CD4-positive, CD25-positive, alpha-beta regulatory T cell (primary cell): Measurements from ENCODE around the gene ARHGAP8. TPM values are rescaled to one million over a fixed set of nuclear protein-coding genes. Genes with fewer than 3 reads are reported as not detected.

ENCODE experiments used
- ATAC-seq, 2 donors: fragments of 150-1000 bp; cut with Tn5 transposase; one replicate each; pipeline ENCODE4 v1.10.0; 2021; ENCODE audit warnings: low read depth in 2 of 2, moderate number of reproducible peaks in 2 of 2, moderate library complexity in 1 of 2
- DNase-seq, 3 donors: peaks; one replicate each; pipeline versions ENCODE4 v3.0.0 to v3.0.0-alpha.2; 2012 to 2022; ENCODE audit warnings: mixed read lengths in 1 of 3
- H3K27ac ChIP-seq: one replicate; pipeline ENCODE4 v1.7.0; 2013; ENCODE audit warnings: mild to moderate bottlenecking, low read length; ENCODE audit not compliant: insufficient read depth, poor library complexity, severe bottlenecking
- H3K27me3 ChIP-seq: one replicate; pipeline ENCODE4 v1.7.0; 2013; ENCODE audit warnings: low read length; ENCODE audit not compliant: control insufficient read depth, insufficient read depth
- H3K36me3 ChIP-seq: one replicate; pipeline ENCODE4 v1.7.0; 2013; ENCODE audit warnings: mild to moderate bottlenecking, low read length, moderate library complexity; ENCODE audit not compliant: control insufficient read depth, insufficient read depth
- H3K4me1 ChIP-seq: 2 replicates; pipeline ENCODE4 v1.7.0; 2013; ENCODE audit warnings: mild to moderate bottlenecking, low read length; ENCODE audit not compliant: insufficient read depth, control insufficient read depth, poor library complexity, severe bottlenecking
- H3K4me3 ChIP-seq: one replicate; pipeline ENCODE4 v1.7.0; 2013; ENCODE audit warnings: low read depth, mild to moderate bottlenecking, low read length, moderate library complexity
- H3K9me3 ChIP-seq, 2 experiments: 1 replicate in 1 of 2; 2 replicates in 1 of 2; pipeline ENCODE4 v1.7.0; 2013; ENCODE audit warnings: low read length in 2 of 2, mild to moderate bottlenecking in 1 of 2, moderate library complexity in 1 of 2; ENCODE audit not compliant: control insufficient read depth in 2 of 2
- H3K27ac Mint-ChIP-seq, 3 donors: one replicate each; pipeline ENCODE4 v1.8.0; 2020 to 2022; ENCODE audit warnings: mild to moderate bottlenecking in 3 of 3, mixed read lengths in 3 of 3, moderate library complexity in 2 of 3
- H3K27me3 Mint-ChIP-seq: one replicate; pipeline ENCODE4 v1.8.0; 2022; ENCODE audit warnings: mild to moderate bottlenecking, mixed read lengths
- H3K36me3 Mint-ChIP-seq: one replicate; pipeline ENCODE4 v1.8.0; 2020; ENCODE audit warnings: mixed read lengths
- H3K4me1 Mint-ChIP-seq, 4 donors: one replicate each; pipeline ENCODE4 v1.8.0; 2020 to 2022; ENCODE audit warnings: mixed read lengths in 4 of 4, mild to moderate bottlenecking in 1 of 4
- H3K4me3 Mint-ChIP-seq, 4 donors: one replicate each; pipeline ENCODE4 v1.8.0; 2020 to 2022; ENCODE audit warnings: mild to moderate bottlenecking in 4 of 4, mixed read lengths in 4 of 4, moderate library complexity in 3 of 4
- H3K9me3 Mint-ChIP-seq, 7 donors: one replicate each; pipeline ENCODE4 v1.8.0; 2020 to 2022; ENCODE audit warnings: mixed read lengths in 7 of 7, mild to moderate bottlenecking in 3 of 7, moderate library complexity in 2 of 7
- polyA plus RNA-seq, 4 donors: library from polyadenylated mRNA; unstranded; fragments of 300-500 nt; fragmentation: Illumina TruSeq; gene quantifications; one replicate each; pipeline ENCODE4 v1.2.3, GENCODE V29; 2021
- total RNA-seq: library from RNA; stranded (reverse); gene quantifications from one replicate; pipeline ENCODE4 v1.2.3, GENCODE V29; 2022

Gene ARHGAP8
- total and polyA plus RNA-seq, 5 donors from 2014 or later = 0.18 to 2.6 (median 0.51) TPM; not detected in 1

- Mint-ChIP-seq H3K4me1 (no peaks in the 10 kb centered on the region), H3K9me3 (peaks cover 0 to 5% (median 1%) of the 10 kb centered on the region in 7 donors), H3K27me3 (no peaks in the 10 kb centered on the region), H3K36me3 (no peaks in the 10 kb centered on the region), H3K4me3 (no peak overlapping the region), H3K27ac (no peak overlapping the region)
- H3K9me3 ChIP-seq = no peaks in the 10 kb centered on the region
- H3K27ac ChIP-seq = no peak overlapping the region
- no peaks in the 10 kb centered on the region for H3K4me1 ChIP-seq
- DNase-seq (no peak), ATAC-seq (no peak)
- H3K4me3 ChIP-seq = no peak overlapping the region
- no peaks in the 10 kb centered on the region for H3K36me3 ChIP-seq
- H3K27me3 ChIP-seq = no peaks in the 10 kb centered on the region
Observed at GRCh38 chr22:44764974-44765373, 12.6 kb downstream of the ARHGAP8 start.

GRCh38 chr22:44765571-44766285 is 13.4 kb downstream of the ARHGAP8 start:
- no peaks in the 10 kb centered on the region for H3K4me1 ChIP-seq
- DNase-seq = no peak
- no peaks in the 10 kb centered on the region for H3K27me3 Mint-ChIP-seq
- H3K36me3 Mint-ChIP-seq = no peaks in the 10 kb centered on the region
- no peak for ATAC-seq
- H3K27ac Mint-ChIP-seq = no peak overlapping the region
- no peaks in the 10 kb centered on the region for H3K36me3 ChIP-seq
- H3K4me3 Mint-ChIP-seq = no peak overlapping the region
- no peak overlapping the region for H3K27ac ChIP-seq
- H3K9me3 Mint-ChIP-seq = peaks cover 0 to 5% (median 1%) of the 10 kb centered on the region in 7 donors
- H3K4me1 Mint-ChIP-seq = no peaks in the 10 kb centered on the region
- no peaks in the 10 kb centered on the region for H3K9me3 ChIP-seq
- no peaks in the 10 kb centered on the region for H3K27me3 ChIP-seq
- no peak overlapping the region for H3K4me3 ChIP-seq

- H3K36me3 Mint-ChIP-seq = no peaks in the 10 kb centered on the region
Observed at GRCh38 chr22:44773082-44773481, 20.7 kb downstream of the ARHGAP8 start.

GRCh38 chr22:44775862-44776261 is 23.5 kb downstream of the ARHGAP8 start:
- H3K4me3 ChIP-seq = no peak overlapping the region
- no peak overlapping the region for H3K27ac ChIP-seq
- peaks cover 5% of the 10 kb centered on the region for H3K27me3 Mint-ChIP-seq
- no peak overlapping the region for H3K27ac Mint-ChIP-seq
- H3K4me1 ChIP-seq = no peaks in the 10 kb centered on the region
- H3K4me1 Mint-ChIP-seq = no peaks in the 10 kb centered on the region
- H3K9me3 Mint-ChIP-seq = peaks cover 0 to 18% (median 6%) of the 10 kb centered on the region in 7 donors
- no peaks in the 10 kb centered on the region for H3K36me3 Mint-ChIP-seq
- peaks cover 7 to 10% of the 10 kb centered on the region in 2 experiments for H3K9me3 ChIP-seq
- no peaks in the 10 kb centered on the region for H3K36me3 ChIP-seq
- ATAC-seq (no peak), DNase-seq (no peak)
- H3K4me3 Mint-ChIP-seq = no peak overlapping the region
- no peaks in the 10 kb centered on the region for H3K27me3 ChIP-seq

More at GRCh38 chr22:44773082-44773481, 20.7 kb downstream of the ARHGAP8 start:
- no peak for DNase-seq
- H3K4me1 Mint-ChIP-seq = no peaks in the 10 kb centered on the region
- H3K4me3 Mint-ChIP-seq = no peak overlapping the region
- H3K27ac Mint-ChIP-seq = no peak overlapping the region
- H3K9me3 Mint-ChIP-seq = peaks cover 0 to 18% (median 6%) of the 10 kb centered on the region in 7 donors
- Histone ChIP-seq H3K36me3 (no peaks in the 10 kb centered on the region), H3K4me3 (no peak overlapping the region), H3K27ac (no peak overlapping the region), H3K4me1 (no peaks in the 10 kb centered on the region), H3K27me3 (no peaks in the 10 kb centered on the region), H3K9me3 (peaks cover 7 to 10% of the 10 kb centered on the region in 2 experiments)
- peaks cover 5% of the 10 kb centered on the region for H3K27me3 Mint-ChIP-seq
- ATAC-seq = no peak

GRCh38 chr22:44776605-44777363 is 24.4 kb downstream of the ARHGAP8 start:
- H3K27me3 ChIP-seq = no peaks in the 10 kb centered on the region
- ATAC-seq (no peak), DNase-seq (no peak)
- H3K9me3 ChIP-seq = peaks cover 7 to 10% of the 10 kb centered on the region in 2 experiments
- H3K27ac Mint-ChIP-seq = no peak overlapping the region
- no peaks in the 10 kb centered on the region for H3K4me1 Mint-ChIP-seq
- peaks cover 0 to 18% (median 6%) of the 10 kb centered on the region in 7 donors for H3K9me3 Mint-ChIP-seq
- no peak overlapping the region for H3K27ac ChIP-seq
- no peak overlapping the region for H3K4me3 Mint-ChIP-seq
- H3K4me1 ChIP-seq = no peaks in the 10 kb centered on the region
- H3K36me3 ChIP-seq = no peaks in the 10 kb centered on the region
- H3K36me3 Mint-ChIP-seq = no peaks in the 10 kb centered on the region
- H3K27me3 Mint-ChIP-seq = peaks cover 5% of the 10 kb centered on the region
- no peak overlapping the region for H3K4me3 ChIP-seq

GRCh38 chr22:44777364-44777755 is 25.0 kb downstream of the ARHGAP8 start:
- Mint-ChIP-seq H3K27ac (no peak overlapping the region), H3K9me3 (peaks cover 0 to 18% (median 6%) of the 10 kb centered on the region in 7 donors), H3K4me3 (no peak overlapping the region), H3K36me3 (no peaks in the 10 kb centered on the region), H3K27me3 (peaks cover 5% of the 10 kb centered on the region), H3K4me1 (no peaks in the 10 kb centered on the region)
- no peaks in the 10 kb centered on the region for H3K4me1 ChIP-seq
- no peak overlapping the region for H3K4me3 ChIP-seq
- DNase-seq (no peak), ATAC-seq (no peak)
- H3K27me3 ChIP-seq = no peaks in the 10 kb centered on the region
- peaks cover 7 to 10% of the 10 kb centered on the region in 2 experiments for H3K9me3 ChIP-seq
- H3K36me3 ChIP-seq = no peaks in the 10 kb centered on the region
- no peak overlapping the region for H3K27ac ChIP-seq

- peaks cover 0 to 1% (median 0%) of the 10 kb centered on the region in 7 donors for H3K9me3 Mint-ChIP-seq
- Histone ChIP-seq H3K27ac (no peak overlapping the region), H3K27me3 (no peaks in the 10 kb centered on the region), H3K4me3 (no peak overlapping the region), H3K4me1 (no peaks in the 10 kb centered on the region), H3K36me3 (no peaks in the 10 kb centered on the region), H3K9me3 (no peaks in the 10 kb centered on the region)
- H3K27ac Mint-ChIP-seq = peak overlapping the region in 1 of 3 donors; percentile 85
- ATAC-seq = no peak
- H3K36me3 Mint-ChIP-seq = no peaks in the 10 kb centered on the region
- no peak overlapping the region for H3K4me3 Mint-ChIP-seq
- DNase-seq = no peak
- H3K4me1 Mint-ChIP-seq = no peaks in the 10 kb centered on the region
- H3K27me3 Mint-ChIP-seq = peaks cover 7% of the 10 kb centered on the region
Observed at GRCh38 chr22:44780876-44781449, 28.6 kb downstream of the ARHGAP8 start.
